ENCODE measurements around the gene ST3GAL4. TPM values are rescaled to one million over a fixed set of nuclear protein-coding genes. Genes with fewer than 3 reads are reported as not detected.
"Not testable (repeated sequence)": the region's sequence is repeated elsewhere in the genome, so short reads cannot be mapped to it uniquely, and the experiment has no call there.

Gene ST3GAL4
- total RNA-seq, 2 donors from 2014 or later, result 123 to 304 TPM

- no peak for DNase-seq
- intact Hi-C loops (cut with DNase I), result no loop called here
- H3K27ac ChIP-seq, result no peak overlapping the region
- no peak overlapping the region for H3K4me3 ChIP-seq
- H3K36me3 ChIP-seq, result no peaks in the 10 kb centered on the region
- TF ChIP-seq CTCF (IDR thresholded peaks at IDR 0.05), result no peak
- H3K27me3 ChIP-seq, result no peaks in the 10 kb centered on the region
- H3K9me3 ChIP-seq, result no peaks in the 10 kb centered on the region
- no peaks in the 10 kb centered on the region for H3K4me1 ChIP-seq
- H3K9ac ChIP-seq (ENCODE audit: low read depth in 2 of 2, low read length in 2 of 2), result no peak overlapping the region
These were observed 11.1 kb upstream of the ST3GAL4 start for GRCh38 chr11:126344141-126345080.

GRCh38 chr11:126345283-126345682, 10.2 kb upstream of the ST3GAL4 start:
- H3K4me1 ChIP-seq, result no peaks in the 10 kb centered on the region
- intact Hi-C loops (cut with DNase I), result no loop called here
- H3K9ac ChIP-seq (ENCODE audit: low read depth in 2 of 2, low read length in 2 of 2), result no peak overlapping the region
- no peaks in the 10 kb centered on the region for H3K27me3 ChIP-seq
- no peak for TF ChIP-seq CTCF (IDR thresholded peaks at IDR 0.05)
- no peak for DNase-seq
- no peak overlapping the region for H3K27ac ChIP-seq
- no peaks in the 10 kb centered on the region for H3K9me3 ChIP-seq
- H3K36me3 ChIP-seq, result no peaks in the 10 kb centered on the region
- no peak overlapping the region for H3K4me3 ChIP-seq

GRCh38 chr11:126345759-126346585, 9.5 kb upstream of the ST3GAL4 start:
- no peaks in the 10 kb centered on the region for H3K27me3 ChIP-seq
- no peaks in the 10 kb centered on the region for H3K9me3 ChIP-seq
- H3K27ac ChIP-seq, result peak overlapping the region; percentile 37
- no peaks in the 10 kb centered on the region for H3K36me3 ChIP-seq
- no peak for TF ChIP-seq CTCF (IDR thresholded peaks at IDR 0.05)
- DNase-seq, result peak; percentile 37
- H3K4me1 ChIP-seq, result no peaks in the 10 kb centered on the region
- no peak overlapping the region for H3K9ac ChIP-seq (ENCODE audit: low read depth in 2 of 2, low read length in 2 of 2)
- intact Hi-C loops (cut with DNase I), result no loop called here
- H3K4me3 ChIP-seq, result no peak overlapping the region

GRCh38 chr11:126346586-126346940, 8.9 kb upstream of the ST3GAL4 start:
- Histone ChIP-seq H3K27me3 (no peaks in the 10 kb centered on the region), H3K4me1 (no peaks in the 10 kb centered on the region), H3K27ac (peak overlapping the region; percentile 37), H3K4me3 (no peak overlapping the region), H3K9ac (ENCODE audit: low read depth in 2 of 2, low read length in 2 of 2) (no peak overlapping the region), H3K36me3 (no peaks in the 10 kb centered on the region), H3K9me3 (no peaks in the 10 kb centered on the region)
- intact Hi-C loops (cut with DNase I), result no loop called here
- no peak for DNase-seq
- no peak for TF ChIP-seq CTCF (IDR thresholded peaks at IDR 0.05)

GRCh38 chr11:126346946-126347345, 8.5 kb upstream of the ST3GAL4 start:
- DNase-seq; intact Hi-C loops (cut with DNase I); H3K9ac ChIP-seq (ENCODE audit: low read depth in 2 of 2, low read length in 2 of 2); H3K4me3 ChIP-seq; H3K36me3 ChIP-seq; H3K27ac ChIP-seq; H3K27me3 ChIP-seq; H3K9me3 ChIP-seq; H3K4me1 ChIP-seq: not testable (repeated sequence)

Measured in colonic mucosa (tissue), 4 donors.